Upper lobe of right lung (tissue), 1 donor: ENCODE results near the gene TYW1B. TPM values are rescaled to one million over a fixed set of nuclear protein-coding genes. Genes with fewer than 3 reads are reported as not detected.
"Not testable (repeated sequence)": the region's sequence is repeated elsewhere in the genome, so short reads cannot be mapped to it uniquely, and the experiment has no call there.

Experiments used
- ATAC-seq: fragments of 200-7000 bp; cut with Tn5 transposase; one replicate; pipeline ENCODE4 v1.9.1; 2020; ENCODE audit warnings: mild to moderate bottlenecking, moderate library complexity
- DNase-seq: peaks from one replicate; pipeline ENCODE4 v3.0.0-alpha.2; 2020
- H3K27ac ChIP-seq: fragments of 200-600 bp; one replicate; pipeline ENCODE4 v1.8.0; 2022
- H3K27me3 ChIP-seq: fragments of 200-600 bp; one replicate; pipeline ENCODE4 v1.8.0; 2022; ENCODE audit warnings: mild to moderate bottlenecking
- H3K36me3 ChIP-seq: fragments of 200-600 bp; one replicate; pipeline ENCODE4 v1.8.0; 2022
- H3K4me1 ChIP-seq: fragments of 200-600 bp; one replicate; pipeline ENCODE4 v1.8.0; 2022
- H3K4me3 ChIP-seq: fragments of 200-600 bp; one replicate; pipeline ENCODE4 v1.8.0; 2022; ENCODE audit warnings: mild to moderate bottlenecking
- H3K9me3 ChIP-seq: fragments of 200-600 bp; one replicate; pipeline ENCODE4 v1.8.0; 2022
- CTCF ChIP-seq: fragments of 200-600 bp; IDR thresholded peaks from one replicate; pipeline ENCODE4 v1.8.0; 2022; ENCODE audit warnings: antibody characterized with exemption
- intact Hi-C: fragments of 100-400 bp; cut with DNase I; formaldehyde crosslinking; loops from one replicate; pipeline ENCODE4 v1.11.0; 2022
- total RNA-seq: library from RNA; stranded (reverse); fragmentation: NEBNext Ultra II Directional; extraction: Animal tissue kit (Norgen Biotek cat#: 25700); gene quantifications from one replicate; pipeline ENCODE4 v1.2.1, GENCODE V29; 2021
- donor health status: DM: no; HTN: yes; CAD: no; lungs with severe emphysema.

The TYW1B gene
- total RNA-seq, 1 donor from 2014 or later = 6.7 TPM

- Histone ChIP-seq H3K9me3 (no peaks in the 10 kb centered on the region), H3K4me3 (no peak overlapping the region), H3K27ac (no peak overlapping the region), H3K36me3 (peaks cover 23% of the 10 kb centered on the region), H3K4me1 (no peaks in the 10 kb centered on the region), H3K27me3 (no peaks in the 10 kb centered on the region)
- TF ChIP-seq CTCF = no peak
- DNase-seq (no peak), ATAC-seq (peak; percentile 75)
- intact Hi-C loops = no loop called here
Observed at GRCh38 chr7:72805526-72806494, 22.2 kb downstream of the TYW1B start.

- H3K9me3 ChIP-seq, H3K4me3 ChIP-seq, DNase-seq, H3K4me1 ChIP-seq, H3K27ac ChIP-seq, intact Hi-C loops, H3K27me3 ChIP-seq: not testable (repeated sequence)
- peak; percentile 65 for ATAC-seq
- H3K36me3 ChIP-seq = peaks cover 23% of the 10 kb centered on the region
Observed at GRCh38 chr7:72803778-72804177, 24.2 kb downstream of the TYW1B start.

GRCh38 chr7:72801564-72801963 lies 26.4 kb downstream of the TYW1B start:
- DNase-seq, H3K27ac ChIP-seq, H3K27me3 ChIP-seq, H3K9me3 ChIP-seq, ATAC-seq, H3K4me1 ChIP-seq, H3K4me3 ChIP-seq, intact Hi-C loops: not testable (repeated sequence)
- peaks cover 26% of the 10 kb centered on the region for H3K36me3 ChIP-seq

GRCh38 chr7:72795401-72795800 lies 32.6 kb downstream of the TYW1B start:
- H3K4me3 ChIP-seq, H3K27me3 ChIP-seq, DNase-seq, H3K27ac ChIP-seq, intact Hi-C loops, H3K4me1 ChIP-seq, H3K9me3 ChIP-seq, ATAC-seq, H3K36me3 ChIP-seq: not testable (repeated sequence)

- intact Hi-C loops = no loop called here
Observed at GRCh38 chr7:72793791-72794190, 34.2 kb downstream of the TYW1B start.

GRCh38 chr7:72790698-72791060 lies 37.3 kb downstream of the TYW1B start:
- H3K9me3 ChIP-seq, H3K4me3 ChIP-seq, ATAC-seq, H3K4me1 ChIP-seq, H3K27me3 ChIP-seq, H3K36me3 ChIP-seq, H3K27ac ChIP-seq, DNase-seq, intact Hi-C loops: not testable (repeated sequence)

More at GRCh38 chr7:72793791-72794190, 34.2 kb downstream of the TYW1B start:
- Histone ChIP-seq H3K36me3 (peaks cover 4% of the 10 kb centered on the region), H3K27ac (no peak overlapping the region), H3K27me3 (no peaks in the 10 kb centered on the region), H3K4me3 (no peak overlapping the region), H3K9me3 (no peaks in the 10 kb centered on the region), H3K4me1 (no peaks in the 10 kb centered on the region)
- TF ChIP-seq CTCF = no peak
- ATAC-seq (no peak), DNase-seq (no peak)

GRCh38 chr7:72790048-72790697 lies 37.8 kb downstream of the TYW1B start:
- H3K27me3 ChIP-seq, H3K27ac ChIP-seq, H3K9me3 ChIP-seq, intact Hi-C loops, DNase-seq, H3K4me3 ChIP-seq, H3K4me1 ChIP-seq, H3K36me3 ChIP-seq: not testable (repeated sequence)
- peak; percentile 40 for ATAC-seq
